GM12875 (cell line): ENCODE data around the gene PLCL2.

Source experiments
- H3K4me3 ChIP-seq: one replicate; pipeline ENCODE4 v1.5.1; 2011; ENCODE audit warnings: low read depth, low read length, control low read depth
- TF ChIP-seq, protein P1 (sequence below): IDR thresholded peaks from 2 replicates; pipeline ENCODE4 v1.5.1; 2011; ENCODE audit warnings: low read depth, mild to moderate bottlenecking, control low read depth, inconsistent platforms, low read length, moderate library complexity, borderline replicate concordance; ENCODE audit not compliant: insufficient read depth

Gene PLCL2

DNA sequence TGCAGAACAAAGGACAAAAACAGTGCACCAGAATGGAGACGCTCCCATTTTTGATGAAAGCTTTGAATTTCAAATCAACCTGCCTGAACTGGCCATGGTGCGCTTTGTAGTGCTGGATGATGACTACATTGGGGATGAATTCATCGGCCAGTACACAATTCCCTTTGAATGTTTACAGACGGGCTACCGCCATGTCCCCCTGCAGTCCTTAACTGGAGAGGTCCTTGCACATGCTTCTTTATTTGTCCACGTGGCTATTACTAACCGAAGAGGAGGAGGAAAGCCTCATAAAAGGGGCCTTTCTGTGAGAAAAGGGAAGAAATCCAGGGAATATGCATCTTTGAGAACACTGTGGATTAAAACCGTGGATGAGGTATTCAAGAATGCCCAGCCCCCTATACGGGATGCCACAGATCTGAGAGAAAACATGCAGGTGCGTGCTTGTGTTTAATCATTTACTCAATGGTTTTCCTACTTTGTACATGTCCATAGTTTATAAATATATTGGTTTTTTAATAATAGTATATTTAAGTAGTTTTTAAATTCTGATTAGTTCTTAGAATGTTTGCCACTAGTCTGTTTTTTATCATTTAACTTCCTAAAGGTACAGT, 127.1 kb downstream of the PLCL2 start:
- TF ChIP-seq, protein P1, sequence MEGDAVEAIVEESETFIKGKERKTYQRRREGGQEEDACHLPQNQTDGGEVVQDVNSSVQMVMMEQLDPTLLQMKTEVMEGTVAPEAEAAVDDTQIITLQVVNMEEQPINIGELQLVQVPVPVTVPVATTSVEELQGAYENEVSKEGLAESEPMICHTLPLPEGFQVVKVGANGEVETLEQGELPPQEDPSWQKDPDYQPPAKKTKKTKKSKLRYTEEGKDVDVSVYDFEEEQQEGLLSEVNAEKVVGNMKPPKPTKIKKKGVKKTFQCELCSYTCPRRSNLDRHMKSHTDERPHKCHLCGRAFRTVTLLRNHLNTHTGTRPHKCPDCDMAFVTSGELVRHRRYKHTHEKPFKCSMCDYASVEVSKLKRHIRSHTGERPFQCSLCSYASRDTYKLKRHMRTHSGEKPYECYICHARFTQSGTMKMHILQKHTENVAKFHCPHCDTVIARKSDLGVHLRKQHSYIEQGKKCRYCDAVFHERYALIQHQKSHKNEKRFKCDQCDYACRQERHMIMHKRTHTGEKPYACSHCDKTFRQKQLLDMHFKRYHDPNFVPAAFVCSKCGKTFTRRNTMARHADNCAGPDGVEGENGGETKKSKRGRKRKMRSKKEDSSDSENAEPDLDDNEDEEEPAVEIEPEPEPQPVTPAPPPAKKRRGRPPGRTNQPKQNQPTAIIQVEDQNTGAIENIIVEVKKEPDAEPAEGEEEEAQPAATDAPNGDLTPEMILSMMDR = no peak

DNA sequence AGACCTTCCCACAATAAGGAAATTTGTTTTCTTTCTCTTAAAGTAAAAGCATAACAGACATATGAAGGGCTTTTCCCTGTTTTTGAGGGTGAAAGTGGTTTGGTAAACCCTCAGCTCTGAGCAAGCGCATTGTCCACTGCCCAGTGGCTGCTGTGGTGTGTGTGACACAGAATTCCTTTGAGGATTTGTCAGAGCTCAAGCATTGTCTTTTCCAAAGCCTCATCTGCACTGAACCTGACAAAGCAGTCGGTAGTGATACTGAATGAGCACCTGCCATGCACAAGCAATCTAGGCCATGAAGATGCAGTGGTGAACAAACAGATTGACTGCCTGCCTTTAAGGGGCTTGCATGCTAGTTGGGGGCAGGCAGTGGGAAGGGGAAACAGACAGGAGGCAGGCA, 128.3 kb downstream of the PLCL2 start:
- no peak overlapping the region for H3K4me3 ChIP-seq
- TF ChIP-seq, protein P1 = no peak

More for the DNA sequence above, 127.1 kb downstream of the PLCL2 start:
- H3K4me3 ChIP-seq = no peak overlapping the region

DNA sequence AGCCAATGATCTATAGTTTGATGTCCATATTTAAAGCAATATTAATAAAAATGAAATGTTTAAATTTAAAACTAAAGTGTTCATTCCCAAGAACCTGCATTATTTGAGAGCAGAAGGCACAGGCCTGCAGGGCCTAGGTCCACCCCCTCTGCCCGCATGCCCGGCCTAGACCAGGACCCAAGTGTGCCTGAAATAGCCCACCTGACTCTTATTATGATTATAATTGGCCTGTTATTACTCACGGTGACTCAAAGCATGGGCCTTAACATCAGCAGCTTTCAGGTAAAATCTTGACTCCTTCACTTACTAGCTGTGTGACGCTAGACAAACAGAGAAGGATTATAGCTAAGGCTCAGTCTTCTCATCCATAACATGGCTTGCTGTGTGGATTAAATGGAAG, 128.8 kb downstream of the PLCL2 start:
- no peak overlapping the region for H3K4me3 ChIP-seq
- TF ChIP-seq, protein P1 = no peak

DNA sequence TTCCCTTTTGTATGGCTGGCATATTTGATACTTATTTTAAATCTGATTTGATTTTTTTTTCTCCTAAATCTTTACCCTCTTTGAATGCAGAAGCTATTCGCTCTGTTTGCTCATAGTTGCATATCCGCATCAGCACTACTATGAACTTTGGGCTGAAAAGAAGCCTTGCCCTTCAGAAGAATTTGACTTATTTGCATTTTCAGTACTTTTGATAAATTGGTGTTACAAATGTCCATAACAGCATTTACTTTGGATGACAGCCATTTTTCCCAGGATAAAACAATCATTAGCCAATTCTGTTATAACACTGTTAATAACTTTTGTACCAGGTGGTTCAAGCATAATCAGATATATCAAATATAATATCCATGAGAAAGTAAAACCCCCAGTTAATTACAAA, 129.5 kb downstream of the PLCL2 start:
- TF ChIP-seq, protein P1 = no peak
- no peak overlapping the region for H3K4me3 ChIP-seq

DNA sequence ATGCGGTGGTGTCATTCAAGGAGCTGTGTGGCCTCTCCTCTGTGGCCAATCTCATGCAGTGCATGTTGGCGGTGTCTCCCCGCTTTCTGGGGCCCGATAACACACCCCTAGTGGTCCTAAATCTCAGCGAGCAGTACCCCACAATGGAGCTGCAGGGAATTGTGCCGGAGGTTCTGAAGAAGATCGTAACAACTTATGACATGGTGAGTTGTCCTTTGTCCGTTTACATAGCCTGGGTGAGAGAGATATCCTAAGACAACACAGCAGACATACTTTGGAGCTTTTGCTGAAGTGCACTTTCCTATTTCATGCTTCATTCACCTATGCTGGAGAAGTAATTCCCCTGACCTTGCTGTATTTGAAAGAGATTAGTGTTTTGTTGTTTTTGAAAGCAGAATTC, 130.0 kb downstream of the PLCL2 start:
- no peak overlapping the region for H3K4me3 ChIP-seq
- TF ChIP-seq, protein P1 = no peak

DNA sequence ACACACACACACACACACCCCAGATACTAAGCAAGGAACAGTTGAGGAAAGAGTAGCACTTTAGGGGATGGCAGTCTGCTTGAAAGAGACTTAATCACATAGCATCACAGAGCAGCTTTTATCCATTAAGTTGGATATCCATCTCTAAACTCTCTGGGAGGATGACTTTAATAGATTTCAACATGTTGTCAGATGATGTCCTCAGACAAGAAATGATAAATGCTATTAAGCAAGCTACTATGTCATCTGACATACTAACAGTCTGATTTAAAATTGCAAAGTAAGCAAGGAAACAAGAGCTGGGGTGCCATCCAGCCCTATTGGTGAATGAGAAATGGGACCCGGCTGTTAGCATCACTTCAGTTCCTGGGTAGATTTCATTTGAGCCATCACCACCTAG, 136.9 kb downstream of the PLCL2 start:
- H3K4me3 ChIP-seq = no peak overlapping the region
- TF ChIP-seq, protein P1 = no peak

DNA sequence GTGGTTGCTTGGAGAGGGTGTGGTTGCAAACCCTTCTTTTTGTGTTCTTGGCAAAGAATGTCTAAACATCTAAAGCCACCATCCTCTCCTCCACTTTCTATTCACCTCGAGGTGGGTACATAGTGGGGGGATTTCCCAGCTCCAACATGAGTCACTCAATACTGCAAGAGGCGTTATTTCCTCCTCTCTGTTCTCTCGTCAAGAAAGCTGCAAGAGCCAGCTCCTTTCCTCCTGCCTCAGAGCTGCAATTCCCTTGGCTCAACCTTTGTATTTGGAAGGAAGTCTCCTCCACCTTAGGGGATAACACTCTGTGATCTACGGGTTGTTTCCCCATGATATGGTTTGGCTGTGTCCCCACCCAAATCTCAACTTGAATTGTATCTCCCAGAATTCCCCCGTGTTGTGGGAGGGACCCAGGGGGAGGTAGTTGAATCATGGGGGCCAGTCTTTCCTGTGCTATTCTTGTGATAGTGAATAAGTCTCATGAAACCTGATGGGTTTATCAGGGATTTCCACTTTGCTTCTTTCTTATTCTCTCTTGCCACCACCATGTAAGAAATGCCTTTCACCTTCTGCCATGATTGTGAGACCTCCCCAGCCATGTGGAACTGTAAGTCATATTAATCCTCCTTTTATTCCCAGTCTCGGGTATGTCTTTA, 138.4 kb downstream of the PLCL2 start:
- H3K4me3 ChIP-seq = no peak overlapping the region
- TF ChIP-seq, protein P1 = no peak
